Measurements from ENCODE around the gene DNAH6. TPM values are rescaled to one million over a fixed set of nuclear protein-coding genes. Genes with fewer than 3 reads are reported as not detected.
A peak's percentile ranks its signal among the peaks of the same experiment; 100 is the strongest.

The DNAH6 gene
- total and polyA plus RNA-seq, 2 of the 13 experiments (the other 11 are each of a cell fraction or from before 2014, with no cell fraction given) = 0.01 TPM; not detected in 1

DNA sequence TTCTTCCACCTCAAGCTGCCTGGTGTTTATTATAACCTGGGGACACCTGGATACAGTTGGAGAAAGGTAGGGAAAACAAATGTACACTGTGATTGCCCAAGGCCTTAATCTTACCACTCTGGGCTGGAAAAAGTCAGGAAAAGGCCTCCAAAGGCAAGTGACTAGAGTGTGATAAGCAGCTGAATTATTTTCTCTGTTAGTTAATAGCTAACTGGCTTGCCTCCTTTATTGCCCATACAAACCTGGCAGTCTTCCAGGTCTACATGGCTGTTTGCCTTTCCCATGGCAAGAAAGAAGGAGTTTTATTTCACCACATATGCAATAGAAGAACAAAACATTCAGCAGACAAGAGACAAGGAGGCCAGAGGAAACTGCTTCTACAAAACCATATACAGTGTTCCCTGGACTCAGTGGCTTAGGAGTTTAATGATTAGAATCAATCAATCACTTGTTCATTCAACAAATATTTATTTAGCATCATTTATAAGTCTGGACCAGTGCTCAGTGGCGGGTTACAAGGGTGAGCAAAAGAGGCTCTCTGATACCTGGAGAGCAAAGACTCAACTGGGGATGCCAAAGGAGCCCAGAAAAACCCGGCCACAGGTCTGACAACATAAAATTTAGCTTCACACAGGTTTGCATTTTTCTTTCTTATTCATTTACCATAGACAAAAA is 29.7 kb upstream of the DNAH6 start (continued):
- TF ChIP-seq, protein P1, sequence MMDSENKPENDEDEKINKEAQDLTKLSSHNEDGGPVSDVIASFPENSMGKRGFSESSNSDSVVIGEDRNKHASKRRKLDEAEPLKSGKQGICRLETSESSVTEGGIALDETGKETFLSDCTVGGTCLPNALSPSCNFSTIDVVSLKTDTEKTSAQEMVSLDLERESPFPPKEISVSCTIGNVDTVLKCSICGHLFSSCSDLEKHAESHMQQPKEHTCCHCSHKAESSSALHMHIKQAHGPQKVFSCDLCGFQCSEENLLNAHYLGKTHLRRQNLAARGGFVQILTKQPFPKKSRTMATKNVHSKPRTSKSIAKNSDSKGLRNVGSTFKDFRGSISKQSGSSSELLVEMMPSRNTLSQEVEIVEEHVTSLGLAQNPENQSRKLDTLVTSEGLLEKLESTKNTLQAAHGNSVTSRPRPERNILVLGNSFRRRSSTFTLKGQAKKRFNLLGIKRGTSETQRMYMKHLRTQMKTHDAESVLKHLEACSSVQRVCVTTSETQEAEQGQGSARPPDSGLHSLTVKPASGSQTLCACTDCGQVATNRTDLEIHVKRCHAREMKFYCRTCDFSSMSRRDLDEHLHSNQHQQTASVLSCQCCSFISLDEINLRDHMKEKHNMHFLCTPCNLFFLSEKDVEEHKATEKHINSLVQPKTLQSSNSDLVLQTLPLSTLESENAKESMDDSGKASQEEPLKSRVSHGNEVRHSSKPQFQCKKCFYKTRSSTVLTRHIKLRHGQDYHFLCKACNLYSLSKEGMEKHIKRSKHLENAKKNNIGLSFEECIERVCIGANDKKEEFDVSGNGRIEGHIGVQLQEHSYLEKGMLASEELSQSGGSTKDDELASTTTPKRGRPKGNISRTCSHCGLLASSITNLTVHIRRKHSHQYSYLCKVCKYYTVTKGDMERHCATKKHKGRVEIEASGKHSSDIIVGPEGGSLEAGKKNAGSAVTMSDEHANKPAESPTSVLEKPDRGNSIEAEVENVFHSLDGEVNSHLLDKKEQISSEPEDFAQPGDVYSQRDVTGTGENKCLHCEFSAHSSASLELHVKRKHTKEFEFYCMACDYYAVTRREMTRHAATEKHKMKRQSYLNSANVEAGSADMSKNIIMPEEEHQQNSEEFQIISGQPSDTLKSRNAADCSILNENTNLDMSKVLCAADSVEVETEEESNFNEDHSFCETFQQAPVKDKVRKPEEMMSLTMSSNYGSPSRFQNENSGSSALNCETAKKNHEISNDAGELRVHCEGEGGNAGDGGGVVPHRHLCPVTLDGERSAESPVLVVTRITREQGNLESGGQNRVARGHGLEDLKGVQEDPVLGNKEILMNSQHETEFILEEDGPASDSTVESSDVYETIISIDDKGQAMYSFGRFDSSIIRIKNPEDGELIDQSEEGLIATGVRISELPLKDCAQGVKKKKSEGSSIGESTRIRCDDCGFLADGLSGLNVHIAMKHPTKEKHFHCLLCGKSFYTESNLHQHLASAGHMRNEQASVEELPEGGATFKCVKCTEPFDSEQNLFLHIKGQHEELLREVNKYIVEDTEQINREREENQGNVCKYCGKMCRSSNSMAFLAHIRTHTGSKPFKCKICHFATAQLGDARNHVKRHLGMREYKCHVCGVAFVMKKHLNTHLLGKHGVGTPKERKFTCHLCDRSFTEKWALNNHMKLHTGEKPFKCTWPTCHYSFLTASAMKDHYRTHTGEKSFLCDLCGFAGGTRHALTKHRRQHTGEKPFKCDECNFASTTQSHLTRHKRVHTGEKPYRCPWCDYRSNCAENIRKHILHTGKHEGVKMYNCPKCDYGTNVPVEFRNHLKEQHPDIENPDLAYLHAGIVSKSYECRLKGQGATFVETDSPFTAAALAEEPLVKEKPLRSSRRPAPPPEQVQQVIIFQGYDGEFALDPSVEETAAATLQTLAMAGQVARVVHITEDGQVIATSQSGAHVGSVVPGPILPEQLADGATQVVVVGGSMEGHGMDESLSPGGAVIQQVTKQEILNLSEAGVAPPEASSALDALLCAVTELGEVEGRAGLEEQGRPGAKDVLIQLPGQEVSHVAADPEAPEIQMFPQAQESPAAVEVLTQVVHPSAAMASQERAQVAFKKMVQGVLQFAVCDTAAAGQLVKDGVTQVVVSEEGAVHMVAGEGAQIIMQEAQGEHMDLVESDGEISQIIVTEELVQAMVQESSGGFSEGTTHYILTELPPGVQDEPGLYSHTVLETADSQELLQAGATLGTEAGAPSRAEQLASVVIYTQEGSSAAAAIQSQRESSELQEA (CRISPR knock-in tag; IDR thresholded peaks at IDR 0.05; ENCODE audit: not compliant biosample characterization) = no peak
- TF ChIP-seq KLF16 (CRISPR knock-in tag; IDR thresholded peaks at IDR 0.05) (0 out of 4 replicates have a peak, but pooled peaks of 1 of the 2 experiments have one; percentile 23), TRIM22 (IDR thresholded peaks at IDR 0.05) (no peak), ZMYM3 (CRISPR knock-in tag; IDR thresholded peaks at IDR 0.05) (0 out of 2 replicates have a peak, but pooled peaks have one; percentile 24), ARID5B (CRISPR knock-in tag; IDR thresholded peaks at IDR 0.05) (peak; percentile 46; the same call in 1 of the 2 replicates), ZKSCAN8 (CRISPR knock-in tag; IDR thresholded peaks at IDR 0.05; ENCODE audit: borderline replicate concordance) (0 out of 2 replicates have a peak, but pooled peaks have one; percentile 20), ZBTB20 (CRISPR knock-in tag; IDR thresholded peaks at IDR 0.05; ENCODE audit: borderline replicate concordance, low read depth) (no peak)
- TF ChIP-seq, protein P2, sequence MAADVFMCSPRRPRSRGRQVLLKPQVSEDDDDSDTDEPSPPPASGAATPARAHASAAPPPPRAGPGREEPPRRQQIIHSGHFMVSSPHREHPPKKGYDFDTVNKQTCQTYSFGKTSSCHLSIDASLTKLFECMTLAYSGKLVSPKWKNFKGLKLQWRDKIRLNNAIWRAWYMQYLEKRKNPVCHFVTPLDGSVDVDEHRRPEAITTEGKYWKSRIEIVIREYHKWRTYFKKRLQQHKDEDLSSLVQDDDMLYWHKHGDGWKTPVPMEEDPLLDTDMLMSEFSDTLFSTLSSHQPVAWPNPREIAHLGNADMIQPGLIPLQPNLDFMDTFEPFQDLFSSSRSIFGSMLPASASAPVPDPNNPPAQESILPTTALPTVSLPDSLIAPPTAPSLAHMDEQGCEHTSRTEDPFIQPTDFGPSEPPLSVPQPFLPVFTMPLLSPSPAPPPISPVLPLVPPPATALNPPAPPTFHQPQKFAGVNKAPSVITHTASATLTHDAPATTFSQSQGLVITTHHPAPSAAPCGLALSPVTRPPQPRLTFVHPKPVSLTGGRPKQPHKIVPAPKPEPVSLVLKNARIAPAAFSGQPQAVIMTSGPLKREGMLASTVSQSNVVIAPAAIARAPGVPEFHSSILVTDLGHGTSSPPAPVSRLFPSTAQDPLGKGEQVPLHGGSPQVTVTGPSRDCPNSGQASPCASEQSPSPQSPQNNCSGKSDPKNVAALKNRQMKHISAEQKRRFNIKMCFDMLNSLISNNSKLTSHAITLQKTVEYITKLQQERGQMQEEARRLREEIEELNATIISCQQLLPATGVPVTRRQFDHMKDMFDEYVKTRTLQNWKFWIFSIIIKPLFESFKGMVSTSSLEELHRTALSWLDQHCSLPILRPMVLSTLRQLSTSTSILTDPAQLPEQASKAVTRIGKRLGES (CRISPR knock-in tag; IDR thresholded peaks at IDR 0.05; ENCODE audit: borderline replicate concordance) = no peak
- TF ChIP-seq, protein P3, sequence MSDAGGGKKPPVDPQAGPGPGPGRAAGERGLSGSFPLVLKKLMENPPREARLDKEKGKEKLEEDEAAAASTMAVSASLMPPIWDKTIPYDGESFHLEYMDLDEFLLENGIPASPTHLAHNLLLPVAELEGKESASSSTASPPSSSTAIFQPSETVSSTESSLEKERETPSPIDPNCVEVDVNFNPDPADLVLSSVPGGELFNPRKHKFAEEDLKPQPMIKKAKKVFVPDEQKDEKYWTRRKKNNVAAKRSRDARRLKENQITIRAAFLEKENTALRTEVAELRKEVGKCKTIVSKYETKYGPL (CRISPR knock-in tag; IDR thresholded peaks at IDR 0.05) = no peak
